Stimulated activated CD8-positive, alpha-beta memory T cell treated with anti-CD3 and anti-CD28 coated beads, Interleukin-4, amount 100 ng/mL, for 48 hours (primary cell): ENCODE measurements around the gene PNKD.
A peak's percentile ranks its signal among the peaks of the same experiment; 100 is the strongest.

Experiments used
- DNase-seq: peaks from one replicate; pipeline ENCODE4 v3.0.0-alpha.2; 2020

The PNKD gene

GRCh38 chr2:218383892-218384519, 113.7 kb downstream of the PNKD start:
- DNase-seq = no peak

- DNase-seq = no peak
Measured at GRCh38 chr2:218384975-218385374, 114.7 kb downstream of the PNKD start.

GRCh38 chr2:218386505-218387368, 116.4 kb downstream of the PNKD start:
- no peak for DNase-seq

GRCh38 chr2:218387369-218388194, 117.3 kb downstream of the PNKD start:
- DNase-seq = no peak

GRCh38 chr2:218389333-218390150, 119.2 kb downstream of the PNKD start:
- DNase-seq = no peak

GRCh38 chr2:218391202-218391601, 120.9 kb downstream of the PNKD start:
- DNase-seq = no peak

- DNase-seq = no peak
Measured at GRCh38 chr2:218392459-218392858, 122.1 kb downstream of the PNKD start.

- DNase-seq = no peak
Measured at GRCh38 chr2:218392891-218393462, 122.7 kb downstream of the PNKD start.

- DNase-seq = no peak
Measured at GRCh38 chr2:218393750-218394290, 123.5 kb downstream of the PNKD start.

- no peak for DNase-seq
Measured at GRCh38 chr2:218394298-218395089, 124.2 kb downstream of the PNKD start.

- no peak for DNase-seq
Measured at GRCh38 chr2:218395090-218395444, 124.7 kb downstream of the PNKD start.

- no peak for DNase-seq
Measured at GRCh38 chr2:218395456-218395825, 125.1 kb downstream of the PNKD start.

GRCh38 chr2:218395826-218396687, 125.7 kb downstream of the PNKD start:
- DNase-seq = peak; percentile 95
